NB4 (cell line): Measurements from ENCODE around the gene ENOSF1.

Experiments used
- CTCF ChIP-seq: IDR thresholded peaks from one replicate; pipeline ENCODE4 v1.5.1; 2012; ENCODE audit warnings: low read depth, low read length
- MYC ChIP-seq: IDR thresholded peaks from 2 replicates; pipeline ENCODE4 v1.6.1; 2011; ENCODE audit warnings: low read depth, low read length
- POLR2A ChIP-seq: IDR thresholded peaks from 2 replicates; pipeline ENCODE4 v1.6.1; 2011; ENCODE audit warnings: mild to moderate bottlenecking; ENCODE audit not compliant: insufficient read length; ENCODE audit errors: extremely low read depth

- no peak for TF ChIP-seq POLR2A
- TF ChIP-seq CTCF = no peak
- no peak for TF ChIP-seq MYC
These were observed 27.0 kb downstream of the ENOSF1 start for GRCh38 chr18:685438-685837.
